H9 (cell line): Measurements from ENCODE around the gene CRACR2B. TPM values are rescaled to one million over a fixed set of nuclear protein-coding genes. Genes with fewer than 3 reads are reported as not detected.
A peak's percentile ranks its signal among the peaks of the same experiment; 100 is the strongest.

Source experiments
- DNase-seq: peaks from one replicate; pipeline ENCODE4 v3.0.0-alpha.2; 2017
- H2AFZ ChIP-seq: one replicate; pipeline ENCODE4 v1.6.1; 2013; ENCODE audit warnings: mild to moderate bottlenecking, low read length, control low read depth, moderate library complexity
- H2AK5ac ChIP-seq: 2 replicates; pipeline ENCODE4 v1.6.1; 2013; ENCODE audit warnings: low read length, control low read depth, mixed read lengths; ENCODE audit not compliant: insufficient read length
- H2BK120ac ChIP-seq: one replicate; pipeline ENCODE4 v1.6.1; 2013; ENCODE audit warnings: low read depth, mild to moderate bottlenecking, low read length, control low read depth, inconsistent platforms; ENCODE audit not compliant: poor library complexity, severe bottlenecking
- H2BK12ac ChIP-seq: 2 replicates; pipeline ENCODE4 v1.6.1; 2013; ENCODE audit warnings: low read length, control low read depth, mixed read lengths, low read depth; ENCODE audit not compliant: insufficient read length
- H2BK15ac ChIP-seq: 2 replicates; pipeline ENCODE4 v1.6.1; 2013; ENCODE audit warnings: low read depth, low read length, control low read depth
- H2BK20ac ChIP-seq: one replicate; pipeline ENCODE4 v1.6.1; 2013; ENCODE audit warnings: low read depth, mild to moderate bottlenecking, low read length, control low read depth, inconsistent platforms; ENCODE audit not compliant: poor library complexity, severe bottlenecking
- H2BK5ac ChIP-seq: 2 replicates; pipeline ENCODE4 v1.6.1; 2013; ENCODE audit warnings: low read length, control low read depth, mixed read lengths; ENCODE audit not compliant: insufficient read length
- H3K14ac ChIP-seq: 2 replicates; pipeline ENCODE4 v1.6.1; 2013; ENCODE audit warnings: low read length, control low read depth; ENCODE audit not compliant: insufficient read depth
- H3K18ac ChIP-seq: 2 replicates; pipeline ENCODE4 v1.6.1; 2013; ENCODE audit warnings: low read depth, mild to moderate bottlenecking, mixed read lengths, low read length, control low read depth; ENCODE audit not compliant: insufficient read length
- H3K23ac ChIP-seq: 2 replicates; pipeline ENCODE4 v1.6.1; 2013; ENCODE audit warnings: low read length, control low read depth, mixed read lengths, low read depth; ENCODE audit not compliant: insufficient read length
- H3K23me2 ChIP-seq: 2 replicates; pipeline ENCODE4 v1.6.1; 2013; ENCODE audit warnings: low read depth, mild to moderate bottlenecking, mixed read lengths, low read length, control low read depth; ENCODE audit not compliant: insufficient read length, poor library complexity, severe bottlenecking
- H3K27ac ChIP-seq: 2 replicates; pipeline ENCODE4 v1.5.1; 2013; ENCODE audit warnings: low read length, control low read depth, mixed read lengths, low read depth; ENCODE audit not compliant: insufficient read length
- H3K27me3 ChIP-seq: 2 replicates; pipeline ENCODE4 v1.6.1; 2013; ENCODE audit warnings: low read length, control low read depth, inconsistent platforms; ENCODE audit not compliant: insufficient read depth
- H3K4ac ChIP-seq: 2 replicates; pipeline ENCODE4 v1.6.1; 2013; ENCODE audit warnings: low read depth, mild to moderate bottlenecking, control low read depth, inconsistent platforms, low read length, moderate library complexity
- H3K4me1 ChIP-seq: 2 replicates; pipeline ENCODE4 v1.6.1; 2013; ENCODE audit warnings: low read length, control low read depth, inconsistent platforms; ENCODE audit not compliant: insufficient read depth
- H3K4me2 ChIP-seq: 2 replicates; pipeline ENCODE4 v1.6.1; 2013; ENCODE audit warnings: low read length, control low read depth, mixed read lengths; ENCODE audit not compliant: insufficient read length, insufficient read depth
- H3K56ac ChIP-seq: 2 replicates; pipeline ENCODE4 v1.6.1; 2013; ENCODE audit warnings: low read depth, mild to moderate bottlenecking, mixed read lengths, low read length, control low read depth; ENCODE audit not compliant: insufficient read length
- H3K79me1 ChIP-seq: 2 replicates; pipeline ENCODE4 v1.6.1; 2013; ENCODE audit warnings: low read depth, mild to moderate bottlenecking, moderate library complexity, low read length, control low read depth, inconsistent platforms; ENCODE audit not compliant: insufficient read depth, poor library complexity, severe bottlenecking
- H3K79me2 ChIP-seq: 2 replicates; pipeline ENCODE4 v1.6.1; 2013; ENCODE audit warnings: low read length, control low read depth, inconsistent platforms; ENCODE audit not compliant: insufficient read depth
- H3K9ac ChIP-seq: 2 replicates; pipeline ENCODE4 v1.6.1; 2013; ENCODE audit warnings: low read length, control low read depth, mixed read lengths; ENCODE audit not compliant: insufficient read length; ENCODE audit errors: extremely low read depth
- H3K9me3 ChIP-seq: one replicate; pipeline ENCODE4 v1.6.1; 2013; ENCODE audit warnings: low read depth, low read length, inconsistent platforms; ENCODE audit not compliant: control insufficient read depth
- H3T11ph ChIP-seq: one replicate; pipeline ENCODE4 v1.6.1; 2013; ENCODE audit warnings: mild to moderate bottlenecking, low read length, control low read depth, inconsistent platforms
- H4K20me1 ChIP-seq: one replicate; pipeline ENCODE4 v1.6.1; 2013; ENCODE audit not compliant: control insufficient read depth, insufficient read length, insufficient read depth
- H4K5ac ChIP-seq: 2 replicates; pipeline ENCODE4 v1.6.1; 2013; ENCODE audit warnings: low read depth, mild to moderate bottlenecking, mixed read lengths, low read length, control low read depth; ENCODE audit not compliant: insufficient read length
- H4K8ac ChIP-seq: replicated peaks from 2 replicates; pipeline ENCODE4 v1.6.1; 2013; ENCODE audit warnings: low read length, control low read depth, mixed read lengths, low read depth; ENCODE audit not compliant: insufficient read length
- H4K91ac ChIP-seq: 2 replicates; pipeline ENCODE4 v1.6.1; 2013; ENCODE audit warnings: low read depth, mild to moderate bottlenecking, moderate library complexity, mixed read lengths, low read length, control low read depth; ENCODE audit not compliant: insufficient read length
- H3K27ac Mint-ChIP-seq, 3 experiments: 2 replicates in 2 of 3; 3 replicates in 1 of 3; pipeline ENCODE4 v1.8.0; 2020 to 2021; ENCODE audit warnings: mixed read lengths in 3 of 3, mild to moderate bottlenecking in 1 of 3, moderate library complexity in 1 of 3
- H3K27me3 Mint-ChIP-seq: 2 replicates; pipeline ENCODE4 v1.8.0; 2021; ENCODE audit warnings: low read depth, mild to moderate bottlenecking, moderate library complexity, mixed read lengths
- H3K36me3 Mint-ChIP-seq, 3 experiments: 2 replicates in 2 of 3; 3 replicates in 1 of 3; pipeline ENCODE4 v1.8.0; 2020 to 2021; ENCODE audit warnings: low read depth in 3 of 3, mixed read lengths in 3 of 3; ENCODE audit not compliant: insufficient read depth in 1 of 3
- H3K4me1 Mint-ChIP-seq, 2 experiments: 2 replicates each; pipeline ENCODE4 v1.8.0; 2020; ENCODE audit warnings: mixed read lengths in 2 of 2
- H3K4me3 Mint-ChIP-seq, 2 experiments: 2 replicates in 1 of 2; 3 replicates in 1 of 2; pipeline ENCODE4 v1.8.0; 2020 to 2021; ENCODE audit warnings: mild to moderate bottlenecking in 2 of 2, mixed read lengths in 2 of 2, moderate library complexity in 1 of 2
- H3K9me3 Mint-ChIP-seq, 2 experiments: 2 replicates in 1 of 2; 3 replicates in 1 of 2; pipeline ENCODE4 v1.8.0; 2020; ENCODE audit warnings: mild to moderate bottlenecking in 2 of 2, mixed read lengths in 2 of 2, moderate library complexity in 1 of 2
- CTCF ChIP-seq: fragments of 200-600 bp; sonication (generic); conservative IDR thresholded peaks from 3 replicates; pipeline ENCODE4 v1.8.0; 2021; ENCODE audit warnings: antibody characterized with exemption, mild to moderate bottlenecking
- whole genome bisulfite sequencing: extraction: QIAGEN DNeasy Blood & Tissue Kit; methylation state at CpG from one replicate; pipeline ENCODE4 v1.1.7; 2013; ENCODE audit warnings: missing lambda C conversion rate, low lambda C conversion rate, mixed read lengths; ENCODE audit not compliant: insufficient read length; ENCODE audit errors: extremely low coverage; 5-methylcytosine and 5-hydroxymethylcytosine counted together
- total RNA-seq: library from RNA; stranded (reverse); gene quantifications from 2 replicates; pipeline ENCODE4 v1.2.1, GENCODE V29; 2021

CRACR2B gene
- total RNA-seq, 1 experiment from 2014 or later: 29.0 TPM

GRCh38 chr11:843086-843734 is 15.5 kb downstream of the CRACR2B start:
- no peak overlapping the region for H2BK15ac ChIP-seq
- H3K27ac Mint-ChIP-seq: peak overlapping the region; percentile 57 to 95 (median 70); a peak in 3 of 7 replicates
- H2AFZ ChIP-seq: no peak overlapping the region
- peak overlapping the region; percentile 84 to 87 for H3K4me3 Mint-ChIP-seq
- H3K9ac ChIP-seq: no peak overlapping the region
- H3K79me1 ChIP-seq: peaks cover 2% of the 10 kb centered on the region
- no peak for DNase-seq
- peaks cover 2 to 30% (median 28%) of the 10 kb centered on the region in 3 experiments; a peak in 6 of 7 replicates for H3K36me3 Mint-ChIP-seq
- no peak overlapping the region for H3K23ac ChIP-seq
- no peak overlapping the region for H3K27ac ChIP-seq
- H3K4me1 ChIP-seq: peaks cover 2% of the 10 kb centered on the region; the same call in 1 of the 2 replicates
- no peaks in the 10 kb centered on the region for H3K9me3 ChIP-seq
- peaks cover 6% of the 10 kb centered on the region for H4K20me1 ChIP-seq
- no peak overlapping the region for H2BK20ac ChIP-seq
- no peak overlapping the region for H4K5ac ChIP-seq
- no peak overlapping the region for H2AK5ac ChIP-seq
- peaks cover 17 to 38% of the 10 kb centered on the region in 2 experiments for H3K4me1 Mint-ChIP-seq
- H3K23me2 ChIP-seq: peaks cover 12% of the 10 kb centered on the region
- no CpG with 5 or more reads among the region's 53 CpGs for WGBS
- peak overlapping the region; percentile 75 for H3K4me2 ChIP-seq
- no peaks in the 10 kb centered on the region for H3K27me3 ChIP-seq
- no peak overlapping the region for H4K91ac ChIP-seq
- no peak overlapping the region for H3T11ph ChIP-seq
- no peak overlapping the region for H3K4ac ChIP-seq
- no peak overlapping the region for H2BK120ac ChIP-seq
- H3K18ac ChIP-seq: no peak overlapping the region
- no peaks in the 10 kb centered on the region; the same call in 1 of the 2 replicates for H3K79me2 ChIP-seq
- no peak overlapping the region for H3K14ac ChIP-seq
- no peaks in the 10 kb centered on the region for H3K9me3 Mint-ChIP-seq
- no peak overlapping the region for H2BK5ac ChIP-seq
- no peak overlapping the region for H4K8ac ChIP-seq
- no peak overlapping the region for H3K56ac ChIP-seq
- H3K27me3 Mint-ChIP-seq: peaks cover 2% of the 10 kb centered on the region; the same call in 1 of the 2 replicates
- H2BK12ac ChIP-seq: no peak overlapping the region
- TF ChIP-seq CTCF: peak; percentile 32; the same call in 1 of the 3 replicates
